CD4-positive, alpha-beta T cell treated with Interleukin-10 for 1 hour (primary cell): ENCODE data around the gene GALR3.
"Not testable (repeated sequence)": the region's sequence is repeated elsewhere in the genome, so short reads cannot be mapped to it uniquely, and the experiment has no call there.

Source experiments
- DNase-seq: peaks from one replicate; pipeline ENCODE4 v3.0.0-alpha.2; 2020

Gene GALR3, protein sequence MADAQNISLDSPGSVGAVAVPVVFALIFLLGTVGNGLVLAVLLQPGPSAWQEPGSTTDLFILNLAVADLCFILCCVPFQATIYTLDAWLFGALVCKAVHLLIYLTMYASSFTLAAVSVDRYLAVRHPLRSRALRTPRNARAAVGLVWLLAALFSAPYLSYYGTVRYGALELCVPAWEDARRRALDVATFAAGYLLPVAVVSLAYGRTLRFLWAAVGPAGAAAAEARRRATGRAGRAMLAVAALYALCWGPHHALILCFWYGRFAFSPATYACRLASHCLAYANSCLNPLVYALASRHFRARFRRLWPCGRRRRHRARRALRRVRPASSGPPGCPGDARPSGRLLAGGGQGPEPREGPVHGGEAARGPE

DNA sequence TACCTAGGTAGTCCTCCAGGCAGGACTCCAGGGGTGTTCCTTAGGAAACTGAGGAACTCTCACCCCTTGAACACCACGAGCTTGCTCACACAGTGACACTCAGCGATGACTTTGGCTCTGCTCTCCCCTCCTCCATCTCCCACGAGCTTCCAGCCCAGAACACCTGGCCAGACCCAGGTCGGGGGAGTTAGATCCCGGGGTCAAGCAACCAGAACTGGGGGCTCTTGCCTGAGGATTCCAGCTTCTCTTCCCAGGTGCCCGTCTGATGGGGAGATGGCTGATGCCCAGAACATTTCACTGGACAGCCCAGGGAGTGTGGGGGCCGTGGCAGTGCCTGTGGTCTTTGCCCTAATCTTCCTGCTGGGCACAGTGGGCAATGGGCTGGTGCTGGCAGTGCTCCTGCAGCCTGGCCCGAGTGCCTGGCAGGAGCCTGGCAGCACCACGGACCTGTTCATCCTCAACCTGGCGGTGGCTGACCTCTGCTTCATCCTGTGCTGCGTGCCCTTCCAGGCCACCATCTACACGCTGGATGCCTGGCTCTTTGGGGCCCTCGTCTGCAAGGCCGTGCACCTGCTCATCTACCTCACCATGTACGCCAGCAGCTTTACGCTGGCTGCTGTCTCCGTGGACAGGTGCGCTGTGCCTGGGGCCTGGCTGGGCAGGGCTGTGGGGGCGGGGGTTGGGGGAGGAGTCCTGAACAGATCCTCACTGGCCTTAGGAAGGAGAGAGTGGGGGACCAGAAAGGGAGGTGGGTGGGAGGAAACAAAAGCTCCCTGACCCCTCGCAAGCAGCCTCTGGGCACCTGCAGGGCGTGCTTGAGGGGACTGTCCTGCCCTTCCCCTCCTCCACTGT is at the start of gene GALR3:
Gene GALR3, plus strand, starts transcription at position 249 of the 852 bp plus-strand sequence. Its CDS starts 25 bp downstream, at position 274.
- no peak for DNase-seq

DNA sequence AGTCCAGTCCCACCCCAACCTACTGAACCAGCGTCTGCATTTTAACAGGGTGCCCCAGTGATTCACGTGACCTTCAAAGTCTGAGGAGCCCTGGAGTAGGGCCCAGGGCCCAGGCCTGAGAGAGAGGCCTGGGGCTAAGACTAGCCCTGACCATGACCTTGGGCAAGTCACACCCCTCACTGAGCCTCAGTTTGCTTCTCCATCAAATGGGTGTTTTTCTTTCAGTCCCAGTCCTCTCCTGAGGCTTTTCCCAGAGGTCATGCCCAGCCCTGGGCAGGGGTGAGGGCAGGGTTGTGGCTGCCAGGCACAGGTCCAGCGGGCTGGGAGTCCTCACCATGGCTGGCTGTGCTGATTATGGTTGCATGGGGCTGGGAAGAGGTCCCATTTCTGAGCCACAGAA is 48.5 kb upstream of the GALR3 start:
- no peak for DNase-seq

DNA sequence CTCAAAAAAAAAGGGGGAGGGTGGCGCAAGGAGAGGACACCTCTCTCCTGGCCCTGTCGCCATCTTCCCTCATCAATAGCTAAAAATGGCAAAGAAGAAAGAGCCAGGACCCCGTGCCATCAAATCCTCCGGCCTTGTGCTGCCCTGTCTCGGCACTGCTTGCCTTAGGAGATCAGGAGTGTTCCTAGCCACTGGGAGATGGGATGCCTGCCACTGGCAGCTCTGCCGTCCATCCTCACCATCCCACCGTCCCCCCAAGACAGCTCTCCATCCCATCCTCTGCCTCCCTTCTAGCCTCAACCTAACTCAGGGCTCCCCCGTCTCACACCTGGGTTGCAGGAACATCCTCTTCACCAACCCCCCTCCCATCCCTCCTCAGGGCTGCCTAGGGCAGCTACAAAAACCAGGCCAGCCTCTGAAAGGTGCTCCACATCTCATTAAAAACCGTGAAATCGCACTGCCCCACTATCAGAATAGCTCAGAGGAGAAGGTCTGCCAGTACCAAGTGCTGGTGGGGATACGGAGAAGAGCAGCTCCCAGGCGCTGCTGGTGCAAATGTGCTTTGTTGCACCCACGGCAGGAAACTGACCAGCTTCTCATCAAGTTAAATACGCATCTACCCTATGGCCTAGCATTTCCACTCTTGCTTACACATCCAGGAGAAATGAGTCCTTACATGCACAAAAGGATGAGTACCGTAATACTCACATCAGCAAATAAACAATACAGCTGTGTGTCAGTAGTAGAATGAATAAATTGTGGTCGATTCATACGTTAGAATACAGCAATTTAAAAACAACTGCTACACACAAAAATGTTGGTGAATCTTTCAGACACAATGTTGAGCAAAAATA is 47.2 kb upstream of the GALR3 start:
- no peak for DNase-seq

DNA sequence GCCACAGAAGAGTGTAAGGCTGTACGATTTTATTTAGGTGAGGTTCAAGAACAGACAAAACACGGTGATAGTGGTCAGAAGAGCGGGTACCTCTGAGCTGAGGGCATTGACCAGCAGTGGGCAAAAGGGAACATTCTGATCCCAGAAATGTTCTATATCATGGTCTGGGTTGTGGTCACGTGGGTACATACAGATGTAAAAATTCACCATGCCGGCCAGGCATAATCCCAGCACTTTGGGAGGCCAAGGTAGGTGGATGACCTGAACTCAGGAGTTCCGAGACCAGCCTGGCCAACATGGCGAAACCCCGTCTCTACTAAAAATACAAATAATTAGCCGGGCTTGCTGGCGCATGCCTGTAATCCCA is 46.6 kb upstream of the GALR3 start:
- DNase-seq: no peak

DNA sequence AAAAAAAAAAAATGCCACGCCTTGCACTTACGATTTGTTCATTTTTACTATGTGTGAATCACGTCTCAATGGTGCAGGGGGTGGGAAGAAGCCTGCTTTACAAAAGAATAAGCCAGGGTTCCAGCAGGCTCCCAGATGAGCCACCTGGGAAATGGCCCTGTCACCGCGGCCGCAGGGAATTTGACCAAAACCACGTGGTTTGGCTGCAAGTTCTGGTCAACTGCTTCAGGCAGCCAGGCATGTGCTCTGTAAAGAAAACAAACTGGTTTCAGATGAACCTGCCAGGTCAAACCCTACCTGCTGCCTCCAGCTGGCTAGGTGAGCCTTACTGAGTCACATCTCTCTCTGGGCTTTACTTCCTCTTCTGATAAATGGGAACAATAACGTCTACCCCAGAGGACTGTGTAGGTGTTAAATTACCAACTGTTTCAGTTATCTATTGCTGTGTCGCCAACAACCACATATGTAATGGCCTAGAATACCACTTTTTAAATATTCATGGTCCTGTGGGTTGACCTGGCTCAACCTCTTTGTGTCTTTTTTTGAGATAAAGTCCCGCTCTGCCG is 46.0 kb upstream of the GALR3 start:
- no peak for DNase-seq

DNA sequence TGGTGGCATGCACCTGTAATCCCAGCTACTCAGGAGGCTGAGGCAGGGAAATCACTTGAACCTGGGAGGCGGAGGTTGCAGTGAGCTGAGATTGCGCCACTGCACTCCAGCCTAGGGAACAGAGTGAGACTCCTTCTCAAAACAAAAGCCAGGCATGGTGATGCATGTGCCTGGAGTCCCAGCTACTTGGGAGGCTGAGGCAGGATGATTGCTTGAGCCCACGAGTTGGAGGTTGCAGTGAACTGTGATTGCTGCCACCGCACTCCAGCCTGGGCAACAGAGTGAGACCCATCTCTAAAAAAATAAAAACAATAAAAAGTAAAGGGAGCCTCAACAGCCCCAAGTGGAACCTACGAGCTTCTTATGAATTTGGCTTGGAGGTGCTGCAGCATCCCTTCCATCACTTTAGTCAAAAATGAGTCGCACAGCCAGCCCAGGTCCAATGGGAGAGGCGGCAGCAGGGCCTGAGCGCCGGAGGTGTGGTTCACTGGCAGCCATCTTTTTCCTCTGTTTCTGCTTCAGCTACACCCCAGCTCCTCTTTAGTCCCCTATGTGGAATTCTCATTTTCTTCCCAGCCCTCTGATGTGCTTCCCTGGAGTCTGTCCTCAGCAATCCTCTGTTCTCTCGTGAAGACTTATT is 44.7 kb upstream of the GALR3 start:
- DNase-seq: no peak

DNA sequence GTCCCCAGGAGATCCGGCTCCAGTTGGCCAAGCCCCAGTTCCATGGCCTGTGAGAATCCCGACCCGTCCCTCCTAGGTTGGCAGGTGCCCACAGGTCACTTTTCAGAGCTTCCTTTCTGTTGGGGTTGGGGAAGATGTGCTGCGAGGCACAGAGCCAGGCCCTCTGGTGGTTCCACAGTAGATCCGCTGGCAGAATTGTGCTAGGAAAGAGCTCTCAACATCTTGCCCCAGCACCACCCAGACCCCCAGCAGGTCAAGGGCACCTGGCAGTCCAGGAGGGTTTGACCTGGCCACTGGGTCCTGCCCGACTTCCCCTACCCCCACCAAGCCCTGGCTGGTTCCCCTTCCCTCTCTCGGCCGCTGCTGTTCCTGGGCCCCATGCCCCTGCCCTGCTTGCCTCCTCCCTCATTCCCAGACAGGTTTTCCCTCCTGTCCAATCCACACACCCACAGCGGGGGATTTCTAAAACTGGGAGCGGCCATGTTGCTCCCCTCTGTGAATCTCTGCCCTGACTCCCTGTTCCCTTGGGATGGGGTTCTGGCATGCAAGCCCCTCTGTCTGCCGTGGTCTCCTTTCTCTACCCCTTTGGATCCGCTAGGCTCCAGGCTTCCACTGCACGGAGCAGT is 41.6 kb upstream of the GALR3 start:
- no peak for DNase-seq

DNA sequence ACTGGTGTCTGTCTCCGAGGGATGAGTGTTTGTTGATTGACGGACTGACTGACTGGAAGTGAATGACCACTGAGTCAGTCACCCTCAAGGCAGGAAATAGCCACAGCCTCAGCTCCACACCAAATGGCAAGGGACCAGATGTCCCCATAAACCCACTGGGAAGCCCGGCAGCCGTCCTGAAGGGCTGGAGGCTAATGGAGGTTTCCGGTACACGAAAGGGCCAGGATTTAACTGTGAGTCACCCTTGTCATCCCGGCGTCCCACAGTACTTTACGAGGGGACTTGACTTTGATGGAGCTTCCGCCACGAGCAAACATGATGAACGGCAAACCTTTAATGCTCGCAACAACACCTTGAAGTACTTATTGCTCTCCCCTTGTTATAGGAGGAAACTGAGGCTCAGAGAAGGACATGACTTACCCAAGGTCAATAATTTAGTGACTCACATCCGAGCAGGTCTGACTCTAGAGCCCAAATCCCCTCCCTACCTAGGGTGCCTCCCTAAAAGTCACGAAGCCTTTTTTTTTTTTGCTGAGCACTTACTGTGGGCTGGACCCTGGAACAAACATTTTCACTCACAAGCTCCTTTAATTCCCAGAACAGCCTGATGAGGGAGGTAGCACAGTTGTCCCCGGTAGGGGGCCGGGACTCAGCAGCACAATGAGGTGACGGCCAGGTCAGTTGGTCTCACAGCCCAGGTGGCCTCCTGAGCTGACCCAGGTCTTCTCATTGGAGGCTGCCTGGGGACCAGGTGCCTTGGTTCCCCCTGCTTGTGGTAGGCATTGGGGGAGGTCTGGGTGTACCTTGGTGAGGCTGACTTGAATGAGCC is 40.6 kb upstream of the GALR3 start:
- no peak for DNase-seq

DNA sequence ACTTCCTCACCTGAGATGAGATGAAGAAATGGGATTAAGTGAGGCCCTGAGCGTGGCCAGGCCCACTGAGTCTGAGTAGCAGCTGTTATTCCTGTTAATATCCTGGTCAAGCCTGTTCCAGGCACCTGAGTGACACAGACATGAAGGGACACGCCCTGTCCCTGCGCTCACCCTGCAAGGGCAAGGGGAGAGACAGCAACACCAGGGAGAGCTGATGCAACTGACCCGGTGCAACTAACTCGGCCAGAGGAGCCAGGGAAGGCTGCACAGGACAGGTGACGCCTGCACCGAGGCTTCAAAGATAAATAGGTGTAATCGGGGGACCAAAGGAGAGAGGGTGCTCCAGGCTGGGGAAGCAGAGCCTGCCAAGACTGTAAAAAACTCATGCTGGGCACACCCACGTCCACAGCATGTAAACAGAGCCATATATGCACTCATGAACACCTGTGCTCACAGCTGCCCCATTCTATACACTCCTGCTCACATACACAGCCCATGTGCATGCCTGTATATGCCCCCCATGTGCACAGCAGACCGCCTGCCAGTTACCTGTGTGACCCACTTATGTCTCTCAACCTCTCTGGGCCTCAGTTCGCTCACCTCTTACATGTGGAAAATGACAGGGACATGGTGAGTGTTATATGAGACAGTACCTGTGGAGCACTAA is 38.2 kb upstream of the GALR3 start:
- no peak for DNase-seq

DNA sequence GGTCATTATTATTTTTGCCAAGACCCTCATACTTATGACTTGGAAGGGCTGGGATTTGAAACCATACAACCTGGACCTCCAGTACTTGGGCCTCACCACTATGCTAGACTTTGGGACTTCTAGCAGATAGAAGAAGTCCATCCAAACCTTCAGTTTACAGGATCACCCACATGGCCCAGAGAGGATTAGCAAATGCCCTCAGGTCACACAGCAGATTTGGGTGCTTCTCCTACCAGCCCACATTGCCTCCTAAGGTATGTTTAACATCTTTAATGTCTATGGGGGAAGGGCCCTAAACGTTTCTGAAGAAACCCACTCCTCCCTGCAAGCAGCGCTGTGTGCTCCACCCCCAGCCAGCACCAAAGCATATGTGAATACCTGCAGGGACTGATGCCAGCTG is 32.9 kb upstream of the GALR3 start:
- DNase-seq: no peak

DNA sequence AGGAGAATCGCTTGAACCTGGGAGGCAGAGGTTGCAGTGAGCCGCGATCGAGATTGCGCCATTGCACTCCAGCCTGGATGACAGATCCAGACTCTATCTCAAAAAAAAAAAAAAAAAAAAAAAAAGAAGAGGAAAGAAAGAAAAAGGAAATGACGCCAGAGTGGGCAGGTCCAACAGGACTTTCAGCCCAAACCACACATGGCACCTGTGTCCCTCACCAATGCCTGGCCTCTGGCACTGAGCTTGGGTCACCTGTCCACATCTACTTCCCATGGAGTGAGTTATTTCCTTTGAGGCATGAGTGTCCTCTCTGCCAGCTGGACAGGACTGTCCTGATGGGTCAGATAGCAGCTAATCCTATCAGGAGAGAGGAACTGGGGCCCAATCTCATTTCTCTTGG is 30.7 kb upstream of the GALR3 start:
- DNase-seq: no peak

DNA sequence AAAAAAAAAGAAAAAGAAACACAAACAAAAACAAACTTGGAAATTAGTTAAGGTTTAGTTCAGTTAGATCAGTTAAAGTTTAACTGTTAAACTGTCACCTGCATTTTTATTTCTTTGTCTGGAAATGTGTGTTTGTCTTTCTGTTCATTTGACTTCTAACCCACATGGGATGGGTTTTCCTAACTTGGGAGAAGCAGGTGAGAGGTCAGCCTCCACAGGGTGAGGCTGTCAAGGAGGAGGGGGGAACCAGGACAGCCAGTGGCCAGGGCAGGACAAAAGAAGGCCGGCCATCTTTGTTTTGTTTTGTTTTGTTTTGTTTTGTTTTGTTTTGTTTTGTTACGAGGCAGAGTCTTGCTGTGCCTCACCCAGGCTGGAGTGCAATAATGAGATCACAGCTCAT is 28.8 kb upstream of the GALR3 start:
- no peak for DNase-seq

DNA sequence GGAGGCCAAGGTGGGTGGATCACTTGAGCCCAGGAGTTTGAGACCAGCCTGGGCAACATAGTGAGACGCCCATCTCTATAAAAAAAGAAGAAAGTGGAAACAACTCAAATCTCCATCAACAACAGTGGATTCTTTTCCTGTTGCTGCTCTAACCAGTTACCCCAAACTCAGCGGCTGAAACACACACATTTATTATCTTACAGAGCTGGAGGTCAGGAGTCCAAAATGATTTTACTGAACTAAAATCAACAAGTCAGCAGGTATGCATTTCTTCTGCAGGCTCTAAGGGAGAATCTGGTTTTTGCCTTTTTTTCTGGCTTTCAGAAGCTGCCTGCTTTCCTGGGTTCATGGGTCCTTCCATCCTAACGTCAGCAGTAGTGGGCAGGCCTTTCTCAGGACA is 27.1 kb upstream of the GALR3 start:
- DNase-seq: no peak

DNA sequence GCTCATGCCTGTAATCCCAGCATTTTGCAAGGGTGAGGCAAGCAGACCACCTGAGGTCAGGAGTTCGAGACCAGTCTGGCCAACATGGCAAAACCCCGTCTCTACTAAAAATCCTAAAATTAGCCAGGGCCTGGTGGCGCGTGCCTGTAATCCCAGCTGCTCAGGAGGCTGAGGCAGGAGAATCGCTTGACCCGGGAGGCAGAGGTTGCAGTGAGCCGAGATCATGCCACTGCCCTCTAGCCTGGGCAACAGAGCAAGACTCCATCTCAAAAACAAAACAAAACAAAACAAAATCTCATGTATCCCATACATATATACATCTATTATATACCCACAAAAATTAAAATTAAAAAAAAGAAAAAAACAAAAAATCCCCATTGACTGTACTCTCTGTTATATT is 25.9 kb upstream of the GALR3 start:
- not testable (repeated sequence) for DNase-seq

DNA sequence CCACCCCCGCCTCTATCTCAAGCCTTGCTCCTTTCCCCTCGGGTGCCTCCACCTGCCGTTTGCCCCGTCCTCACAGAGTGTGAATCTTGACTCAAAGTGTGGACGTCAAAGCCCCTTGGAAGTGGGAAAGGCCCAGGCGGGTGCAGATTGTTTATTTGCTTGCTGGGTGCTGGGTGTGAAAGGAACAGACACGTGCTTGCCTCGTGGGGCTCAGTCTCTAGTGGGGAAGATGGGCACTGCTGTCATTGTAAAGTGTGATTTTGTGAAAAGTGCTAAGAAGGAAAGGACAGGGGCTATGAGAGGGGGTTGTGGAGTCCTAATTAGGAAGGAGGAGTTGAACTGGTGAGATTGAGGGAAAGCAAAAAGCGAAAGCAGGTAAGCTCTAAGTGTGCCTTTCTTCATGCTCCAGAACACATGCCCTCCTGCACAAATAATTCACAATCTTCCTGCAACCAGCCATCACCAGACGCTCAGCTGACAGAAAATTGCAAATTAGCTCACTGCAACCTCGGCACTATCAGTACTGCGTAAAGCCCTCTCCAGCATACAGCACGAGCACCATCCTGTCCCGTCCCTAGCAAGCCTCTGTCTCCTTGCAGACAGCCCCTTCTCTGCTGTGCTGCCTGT is 25.2 kb upstream of the GALR3 start:
- no peak for DNase-seq

DNA sequence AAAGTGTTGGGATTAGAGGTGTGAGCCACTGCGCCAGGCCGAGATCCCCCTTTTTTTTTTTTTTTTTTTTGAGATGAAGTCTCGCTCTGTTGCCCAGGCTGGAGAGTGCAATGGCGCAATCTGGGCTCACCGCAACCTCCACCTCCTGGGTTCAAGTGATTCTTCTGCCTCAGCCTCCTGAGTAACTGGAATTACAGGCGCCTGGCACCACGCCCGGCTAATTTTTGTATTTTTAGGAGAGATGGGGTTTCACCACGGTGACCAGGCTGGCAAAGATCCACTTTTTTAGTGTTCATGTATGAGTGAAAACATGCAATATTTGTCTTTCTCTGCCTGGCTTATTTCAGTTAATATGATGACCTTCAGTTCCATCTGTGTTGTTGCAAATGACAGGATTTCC is 23.2 kb upstream of the GALR3 start:
- DNase-seq: not testable (repeated sequence)

DNA sequence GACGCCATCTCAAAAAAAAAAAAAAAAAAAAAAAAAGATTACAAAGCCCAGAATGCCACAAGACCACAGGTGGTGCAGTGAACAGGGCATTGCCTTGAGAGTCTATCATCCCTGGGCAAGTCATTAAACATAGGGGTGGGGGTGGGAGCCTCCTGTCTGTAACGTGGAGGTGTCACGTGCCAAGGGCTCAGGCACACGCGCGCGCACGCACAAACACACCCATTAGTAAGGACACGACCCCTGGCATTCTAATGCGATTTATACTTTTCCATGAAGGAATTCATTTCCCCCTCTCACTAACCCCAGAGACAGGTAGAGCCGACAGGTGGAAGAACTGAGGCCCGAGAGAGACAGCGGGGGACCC is 21.3 kb upstream of the GALR3 start:
- DNase-seq: no peak

DNA sequence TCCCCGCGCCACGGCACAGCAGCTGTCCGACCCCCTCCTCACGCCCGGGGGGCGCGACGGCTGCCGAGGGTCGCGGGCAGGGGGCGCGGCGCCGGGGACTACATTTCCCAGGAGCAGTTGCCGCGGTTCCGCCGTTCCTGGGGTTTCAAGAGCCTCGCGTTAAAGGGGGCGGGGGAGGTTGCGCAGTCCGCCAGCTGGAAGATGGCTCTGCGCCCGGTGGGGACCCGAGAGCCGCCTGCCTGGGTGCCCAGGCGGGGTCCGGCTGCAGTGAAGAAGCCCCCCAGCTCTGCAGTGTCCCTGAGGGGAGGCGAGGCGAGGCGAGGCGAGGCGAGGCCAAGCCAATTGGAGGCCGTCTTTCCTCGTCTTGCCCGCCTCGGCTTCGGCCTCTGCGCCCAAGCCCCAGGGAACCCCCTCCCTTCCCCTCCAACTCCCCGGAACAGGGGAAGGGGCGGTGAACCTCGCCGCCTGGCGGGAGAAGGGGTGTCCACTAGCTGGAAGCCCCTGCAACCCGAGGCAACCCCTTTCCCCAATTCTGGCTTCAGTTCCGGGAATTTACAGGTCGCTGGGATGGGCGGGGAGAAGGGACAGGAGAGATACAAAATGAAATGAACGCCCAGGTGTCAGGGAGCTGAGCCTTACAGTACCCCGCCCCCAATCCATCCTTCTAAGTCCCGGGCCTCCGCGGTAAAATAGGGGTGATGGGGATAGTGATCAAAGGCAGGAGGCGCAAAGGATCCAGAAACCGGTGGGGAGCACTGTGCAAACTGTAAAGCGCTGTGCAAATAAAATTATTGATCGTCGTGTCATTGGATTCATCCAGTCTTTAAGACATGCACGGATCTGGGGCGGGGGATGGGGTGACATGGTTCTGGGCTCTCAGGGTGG is 20.6 kb upstream of the GALR3 start:
- no peak for DNase-seq

DNA sequence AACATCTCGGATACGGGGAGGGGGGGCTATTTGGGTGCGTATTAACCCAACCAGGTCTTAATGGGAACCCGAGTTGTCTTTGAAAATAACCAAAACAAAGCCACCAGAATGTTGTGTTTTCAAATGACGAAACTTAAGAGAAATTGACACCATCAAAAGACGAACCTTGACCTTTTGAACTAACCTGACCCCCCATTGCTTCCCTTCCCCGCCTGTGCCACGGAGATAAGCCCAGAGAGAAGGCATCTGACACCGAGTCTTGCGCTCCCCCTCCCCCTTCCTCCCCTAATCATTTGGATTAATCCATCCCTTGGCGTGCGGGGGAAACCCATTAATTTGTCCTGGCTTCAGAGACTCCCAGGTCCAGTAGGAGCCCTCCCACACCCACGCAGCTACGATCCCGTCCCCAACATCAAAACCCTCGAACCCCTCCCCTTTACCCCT is 20.0 kb upstream of the GALR3 start:
- DNase-seq: no peak
